Mucosa of descending colon (tissue), 3 donors: ENCODE measurements around the gene GALNTL6. TPM values are rescaled to one million over a fixed set of nuclear protein-coding genes. Genes with fewer than 3 reads are reported as not detected.

ENCODE experiments used
- ATAC-seq: fragments of 200-7000 bp; cut with Tn5 transposase; one replicate; pipeline ENCODE4 v1.9.1; 2020; ENCODE audit warnings: mild to moderate bottlenecking, moderate library complexity
- DNase-seq, 3 donors: peaks; one replicate each; pipeline ENCODE4 v3.0.0-alpha.2; 2020
- H3K36me3 ChIP-seq: fragments of 200-600 bp; one replicate; pipeline ENCODE4 v1.8.0; 2021; ENCODE audit warnings: low read depth, mild to moderate bottlenecking
- H3K4me1 ChIP-seq: fragments of 200-600 bp; one replicate; pipeline ENCODE4 v1.8.0; 2021; ENCODE audit warnings: low read depth, mild to moderate bottlenecking
- H3K4me3 ChIP-seq: fragments of 200-600 bp; one replicate; pipeline ENCODE4 v1.8.0; 2021; ENCODE audit warnings: mild to moderate bottlenecking
- H3K9me3 ChIP-seq: fragments of 200-600 bp; one replicate; pipeline ENCODE4 v1.8.0; 2021; ENCODE audit warnings: mild to moderate bottlenecking
- CTCF ChIP-seq: fragments of 200-600 bp; IDR thresholded peaks from one replicate; pipeline ENCODE4 v1.8.0; 2022; ENCODE audit warnings: antibody characterized with exemption, mild to moderate bottlenecking
- intact Hi-C, 2 donors: fragments of 100-400 bp; cut with DNase I in 1 of 2; cut with micrococcal nuclease in 1 of 2; formaldehyde crosslinking; loops; one replicate each; pipeline versions ENCODE4 v1.11.0 to v1.11.1; 2022; cut with DNase I, micrococcal nuclease
- total RNA-seq, 3 donors: library from RNA; stranded (reverse); fragmentation: NEBNext Ultra II Directional in 2 of 3; extraction: Animal tissue kit (Norgen Biotek cat#: 25700) in 2 of 3; gene quantifications; one replicate each; pipeline versions ENCODE4 v1.2.1 to v1.2.4, GENCODE V29; 2021 to 2023
- donor health status: DM: no; HTN: no; CAD: no; lungs with moderate emphysema.
- donor health status: DM: no; HTN: no; CAD: no.
- donor health status: DM: no; HTN: yes; CAD: no.

GALNTL6 gene
- total RNA-seq, 3 donors from 2014 or later: 0.12 to 0.27 (median 0.19) TPM

GRCh38 chr4:172514801-172515200 lies 701.6 kb downstream of the GALNTL6 start:
- intact Hi-C loops: no loop called here
- ATAC-seq: no peak
- TF ChIP-seq CTCF: no peak
- Histone ChIP-seq H3K36me3 (no peaks in the 10 kb centered on the region), H3K9me3 (no peaks in the 10 kb centered on the region), H3K4me3 (no peak overlapping the region), H3K4me1 (no peaks in the 10 kb centered on the region)
- no peak for DNase-seq

GRCh38 chr4:172515266-172515879 lies 702.2 kb downstream of the GALNTL6 start:
- Histone ChIP-seq H3K36me3 (no peaks in the 10 kb centered on the region), H3K9me3 (no peaks in the 10 kb centered on the region), H3K4me3 (no peak overlapping the region), H3K4me1 (no peaks in the 10 kb centered on the region)
- ATAC-seq (no peak), DNase-seq (no peak)
- no peak for TF ChIP-seq CTCF
- intact Hi-C loops: no loop called here

GRCh38 chr4:172517391-172517790 lies 704.2 kb downstream of the GALNTL6 start:
- no peaks in the 10 kb centered on the region for H3K36me3 ChIP-seq
- TF ChIP-seq CTCF: no peak
- H3K9me3 ChIP-seq: no peaks in the 10 kb centered on the region
- no peak overlapping the region for H3K4me3 ChIP-seq
- H3K4me1 ChIP-seq: no peaks in the 10 kb centered on the region
- ATAC-seq: no peak
- DNase-seq: no peak
- intact Hi-C loops: no loop called here

- no peak for TF ChIP-seq CTCF
- H3K4me1 ChIP-seq: no peaks in the 10 kb centered on the region
- no peaks in the 10 kb centered on the region for H3K36me3 ChIP-seq
- intact Hi-C loops: no loop called here
- DNase-seq: no peak
- no peak for ATAC-seq
- no peaks in the 10 kb centered on the region for H3K9me3 ChIP-seq
- H3K4me3 ChIP-seq: no peak overlapping the region
These were observed 708.0 kb downstream of the GALNTL6 start for GRCh38 chr4:172521248-172521647.

GRCh38 chr4:172521680-172522079 lies 708.5 kb downstream of the GALNTL6 start:
- no peak for ATAC-seq
- Histone ChIP-seq H3K4me1 (no peaks in the 10 kb centered on the region), H3K4me3 (no peak overlapping the region), H3K36me3 (no peaks in the 10 kb centered on the region), H3K9me3 (no peaks in the 10 kb centered on the region)
- no peak for DNase-seq
- no peak for TF ChIP-seq CTCF
- intact Hi-C loops: no loop called here

- no peaks in the 10 kb centered on the region for H3K36me3 ChIP-seq
- H3K9me3 ChIP-seq: no peaks in the 10 kb centered on the region
- no peak for ATAC-seq
- no peak for TF ChIP-seq CTCF
- intact Hi-C loops: no loop called here
- H3K4me1 ChIP-seq: no peaks in the 10 kb centered on the region
- no peak for DNase-seq
- no peak overlapping the region for H3K4me3 ChIP-seq
These were observed 730.0 kb downstream of the GALNTL6 start for GRCh38 chr4:172543249-172543648.
